ENCODE results near the gene MYRFL.

MYRFL gene

DNA sequence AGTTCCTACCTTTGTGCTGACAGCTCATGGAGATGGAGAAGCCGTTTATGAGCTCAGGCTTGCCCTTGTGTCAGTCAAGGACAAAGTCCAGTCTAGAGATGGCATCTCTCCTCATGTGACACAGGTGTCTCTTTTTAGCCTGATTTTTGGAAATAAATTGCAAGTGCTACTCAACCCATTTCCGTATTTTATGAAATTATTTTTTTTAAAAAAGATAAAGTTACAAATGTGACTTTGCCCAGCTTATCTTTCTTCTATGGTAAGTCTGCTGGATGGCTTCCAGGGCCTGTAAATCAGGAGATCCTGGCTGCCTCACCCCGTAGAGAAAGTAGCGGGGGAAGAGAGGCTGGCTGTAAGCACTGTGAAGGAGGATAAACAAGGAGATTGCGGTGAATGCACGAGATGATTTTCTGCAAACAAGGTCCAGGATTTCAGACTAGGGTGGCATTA is 169.7 kb downstream of the MYRFL start:
- TF ChIP-seq, protein P1, sequence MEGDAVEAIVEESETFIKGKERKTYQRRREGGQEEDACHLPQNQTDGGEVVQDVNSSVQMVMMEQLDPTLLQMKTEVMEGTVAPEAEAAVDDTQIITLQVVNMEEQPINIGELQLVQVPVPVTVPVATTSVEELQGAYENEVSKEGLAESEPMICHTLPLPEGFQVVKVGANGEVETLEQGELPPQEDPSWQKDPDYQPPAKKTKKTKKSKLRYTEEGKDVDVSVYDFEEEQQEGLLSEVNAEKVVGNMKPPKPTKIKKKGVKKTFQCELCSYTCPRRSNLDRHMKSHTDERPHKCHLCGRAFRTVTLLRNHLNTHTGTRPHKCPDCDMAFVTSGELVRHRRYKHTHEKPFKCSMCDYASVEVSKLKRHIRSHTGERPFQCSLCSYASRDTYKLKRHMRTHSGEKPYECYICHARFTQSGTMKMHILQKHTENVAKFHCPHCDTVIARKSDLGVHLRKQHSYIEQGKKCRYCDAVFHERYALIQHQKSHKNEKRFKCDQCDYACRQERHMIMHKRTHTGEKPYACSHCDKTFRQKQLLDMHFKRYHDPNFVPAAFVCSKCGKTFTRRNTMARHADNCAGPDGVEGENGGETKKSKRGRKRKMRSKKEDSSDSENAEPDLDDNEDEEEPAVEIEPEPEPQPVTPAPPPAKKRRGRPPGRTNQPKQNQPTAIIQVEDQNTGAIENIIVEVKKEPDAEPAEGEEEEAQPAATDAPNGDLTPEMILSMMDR (conservative IDR thresholded peaks at IDR 0.05; ENCODE audit: low read length) = no peak
- DNase-seq (ENCODE audit: low read depth) = no peak
- H3K4me3 ChIP-seq (ENCODE audit: low read length) = no peak overlapping the region

DNA sequence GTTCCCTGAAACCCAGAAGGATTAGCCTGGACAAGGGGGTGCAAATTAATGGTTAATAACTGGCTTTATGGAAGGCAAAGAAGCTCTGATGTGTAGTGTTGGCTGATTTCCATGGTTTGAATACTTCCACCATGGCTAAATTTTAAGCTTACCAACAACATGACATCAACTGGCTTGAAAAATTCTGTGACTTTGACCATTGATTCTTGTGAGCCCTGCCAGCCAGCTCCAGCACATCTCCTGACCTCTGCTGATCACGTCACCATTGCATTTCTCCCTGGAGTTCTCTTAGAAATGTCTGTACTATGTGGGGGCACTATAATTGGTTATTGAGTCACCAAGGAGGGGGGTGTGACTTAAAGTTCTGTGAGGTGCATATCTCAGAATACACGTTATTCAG is 171.2 kb downstream of the MYRFL start:
- TF ChIP-seq, protein P1 (conservative IDR thresholded peaks at IDR 0.05; ENCODE audit: low read length) = no peak
- no peak for DNase-seq (ENCODE audit: low read depth)
- H3K4me3 ChIP-seq (ENCODE audit: low read length) = no peak overlapping the region

DNA sequence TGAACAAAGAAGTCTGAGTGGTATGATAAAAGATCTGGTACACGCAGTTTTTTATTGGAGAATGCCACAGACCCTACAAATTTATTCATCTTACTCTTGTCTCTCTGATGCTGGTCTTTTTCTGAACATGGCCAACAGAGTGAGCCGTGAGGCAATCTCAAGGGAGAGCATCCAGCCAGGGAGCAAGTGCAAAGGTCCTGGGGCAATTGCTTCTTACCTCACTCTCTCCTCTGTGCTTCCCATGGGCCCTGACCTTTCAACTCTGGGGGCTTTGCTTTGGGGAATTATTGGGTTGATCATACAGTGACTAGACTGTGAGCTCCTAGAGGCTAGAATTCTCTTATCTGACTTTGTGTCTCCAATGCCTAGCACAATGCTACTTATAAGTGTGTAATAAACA is 171.7 kb downstream of the MYRFL start:
- H3K4me3 ChIP-seq (ENCODE audit: low read length) = no peak overlapping the region
- TF ChIP-seq, protein P1 (conservative IDR thresholded peaks at IDR 0.05; ENCODE audit: low read length) = no peak
- no peak for DNase-seq (ENCODE audit: low read depth)

DNA sequence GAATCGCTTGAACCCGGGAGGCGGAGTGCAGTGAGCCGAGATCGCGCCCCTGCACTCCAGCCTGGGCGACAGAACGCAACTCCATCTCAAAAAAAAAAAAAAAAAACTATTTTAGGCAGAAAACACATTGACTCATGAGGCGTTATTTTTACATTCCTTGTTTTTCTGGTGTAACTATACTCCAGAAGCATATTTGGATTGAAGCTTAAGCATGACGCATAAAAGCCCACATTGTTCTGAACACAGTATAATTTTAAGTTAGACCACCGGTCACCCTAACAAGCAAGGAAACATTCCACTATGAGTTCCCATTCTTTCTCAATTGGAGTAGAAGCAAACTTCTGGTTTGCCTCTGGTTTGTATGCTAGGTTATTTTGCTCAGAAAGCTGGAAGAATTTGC is 173.0 kb downstream of the MYRFL start:
- TF ChIP-seq, protein P1 (conservative IDR thresholded peaks at IDR 0.05; ENCODE audit: low read length) = no peak
- no peak for DNase-seq (ENCODE audit: low read depth)
- H3K4me3 ChIP-seq (ENCODE audit: low read length) = no peak overlapping the region

DNA sequence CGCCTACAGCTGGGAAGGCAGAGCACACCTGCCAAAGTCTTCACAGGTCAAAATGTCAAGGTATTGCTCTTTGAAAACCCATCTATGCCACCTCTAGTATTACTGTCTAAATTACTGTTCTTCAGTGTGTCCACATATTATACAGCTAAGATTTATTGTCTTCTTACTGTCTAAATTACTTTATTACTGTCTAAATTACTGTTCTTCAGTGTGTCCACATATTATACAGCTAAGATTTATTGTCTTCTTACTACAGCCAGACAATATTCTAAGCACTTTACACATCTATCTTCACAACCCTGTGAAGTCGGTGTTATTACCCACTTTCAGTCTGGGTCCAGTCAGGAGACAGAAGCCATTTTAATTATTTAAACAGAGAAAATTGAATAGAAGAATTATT is 173.9 kb downstream of the MYRFL start:
- DNase-seq (ENCODE audit: low read depth) = no peak
- no peak overlapping the region for H3K4me3 ChIP-seq (ENCODE audit: low read length)
- TF ChIP-seq, protein P1 (conservative IDR thresholded peaks at IDR 0.05; ENCODE audit: low read length) = no peak

DNA sequence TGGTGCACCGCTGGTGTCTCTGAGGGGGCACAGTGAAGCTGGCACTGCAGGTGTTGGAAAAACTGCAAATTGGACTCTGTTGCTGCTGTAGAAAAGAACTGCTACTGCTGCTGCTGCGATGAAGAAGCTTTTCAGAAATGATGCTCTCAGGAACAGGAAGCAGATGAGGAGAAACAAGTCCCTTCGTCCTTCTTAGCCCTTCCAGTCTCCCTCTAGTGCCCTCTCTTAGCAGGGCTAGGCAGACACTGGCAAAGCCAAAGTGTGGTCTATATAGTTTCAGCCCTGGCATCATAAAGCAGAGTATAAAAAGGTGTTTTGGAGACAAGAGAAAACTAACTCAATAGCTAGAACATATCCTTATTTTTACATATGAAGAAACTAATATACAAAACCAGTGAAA is 174.5 kb downstream of the MYRFL start:
- TF ChIP-seq, protein P1 (conservative IDR thresholded peaks at IDR 0.05; ENCODE audit: low read length) = no peak
- H3K4me3 ChIP-seq (ENCODE audit: low read length) = no peak overlapping the region
- no peak for DNase-seq (ENCODE audit: low read depth)

DNA sequence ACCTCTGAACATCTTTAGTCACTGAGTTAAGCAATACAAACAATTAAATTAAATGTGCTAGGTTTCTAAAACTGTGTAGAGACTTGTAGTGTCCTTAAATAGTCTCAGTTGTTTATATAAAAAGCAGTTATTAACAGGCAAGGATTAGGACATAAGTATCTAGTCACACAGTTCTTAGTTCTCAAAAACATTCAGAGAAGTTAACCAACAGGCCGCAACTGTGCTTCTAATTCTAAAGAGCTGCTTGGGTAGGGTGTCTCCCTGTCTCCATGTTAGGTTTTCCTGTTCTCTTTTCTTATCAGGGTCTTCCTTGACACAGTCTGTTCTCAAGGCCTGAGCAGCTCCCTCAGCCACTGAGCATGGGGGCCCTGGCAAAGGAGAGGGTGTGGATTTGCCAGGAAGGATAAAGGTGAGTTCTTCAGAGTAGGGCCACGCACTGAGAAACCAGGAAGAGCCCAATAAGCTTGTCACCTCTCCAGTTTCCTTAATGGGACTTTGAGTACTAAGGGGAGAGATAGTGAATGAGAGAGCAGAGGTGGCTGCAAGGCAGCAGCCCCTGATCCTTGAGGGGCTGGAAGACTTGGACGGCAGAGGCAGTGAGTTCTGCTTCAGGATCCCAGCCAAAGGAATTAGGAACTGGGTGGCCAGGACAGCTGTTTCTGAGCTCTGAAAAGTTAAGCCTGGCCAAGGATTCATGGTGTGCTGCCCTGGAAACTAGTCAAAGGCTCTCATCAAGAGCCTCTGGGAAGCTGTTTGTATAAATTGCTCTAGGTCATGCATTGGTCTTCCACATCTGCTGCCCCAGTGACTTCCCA is 177.3 kb downstream of the MYRFL start:
- TF ChIP-seq, protein P1 (conservative IDR thresholded peaks at IDR 0.05; ENCODE audit: low read length) = no peak
- DNase-seq (ENCODE audit: low read depth) = peak; percentile 51
- H3K4me3 ChIP-seq (ENCODE audit: low read length) = no peak overlapping the region

Data from AG10803 (cell line).